Prostate gland (tissue), 2 donors: ENCODE measurements around the gene RIMBP2. TPM values are rescaled to one million over a fixed set of nuclear protein-coding genes. Genes with fewer than 3 reads are reported as not detected.

Experiments used
- DNase-seq: peaks from one replicate; pipeline ENCODE4 v3.0.0-alpha.2; 2019; ENCODE audit warnings: low spot score
- H3K27ac ChIP-seq, 2 donors: fragments of 200-600 bp; sonication (generic); 2 replicates each; pipeline ENCODE4 v1.5.1; 2017 to 2019
- H3K27me3 ChIP-seq: fragments of 200-600 bp; sonication (generic); replicated peaks from 2 replicates; pipeline ENCODE4 v1.5.1; 2019; ENCODE audit not compliant: insufficient read depth
- H3K36me3 ChIP-seq, 2 donors: fragments of 200-600 bp; sonication (generic); 1 replicate in 1 of 2; 2 replicates in 1 of 2; pipeline versions ENCODE4 v1.5.1 to v1.8.1; 2017 to 2019
- H3K4me1 ChIP-seq: fragments of 200-600 bp; sonication (generic); replicated peaks from 2 replicates; pipeline ENCODE4 v1.5.1; 2019
- H3K4me3 ChIP-seq, 2 donors: fragments of 200-600 bp; sonication (generic); 2 replicates each; pipeline ENCODE4 v1.5.1; 2017 to 2019
- H3K9me3 ChIP-seq: fragments of 200-600 bp; sonication (generic); 2 replicates; pipeline ENCODE4 v1.5.1; 2017
- POLR2A ChIP-seq: fragments of 450-650 bp; IDR thresholded peaks from one replicate; pipeline ENCODE4 v1.6.1; 2016; ENCODE audit warnings: antibody characterized with exemption, mild to moderate bottlenecking
- POLR2AphosphoS5 ChIP-seq: sonication (generic); formaldehyde crosslinking; IDR thresholded peaks from one replicate; pipeline ENCODE4 v1.6.1; 2017; ENCODE audit warnings: antibody characterized with exemption
- WGBS: methylation state at CpG from one replicate; pipeline ENCODE4 v1.1.5; 2018; 5-methylcytosine and 5-hydroxymethylcytosine counted together
- intact Hi-C: fragments of 100-400 bp; cut with DNase I; formaldehyde crosslinking; loops from one replicate; pipeline ENCODE4 v1.14.2; 2022
- total RNA-seq, 2 donors: library from RNA; depleted of rRNA; stranded (reverse); fragments of >200 nt; gene quantifications; one replicate each; pipeline ENCODE4 v1.1.0, GENCODE V29; 2016
- TF ChIP-seq, protein P1 (sequence below), 4 experiments: fragments of 200-600 bp in 2 of 4; fragments of 450-650 bp in 2 of 4; sonication (generic) in 2 of 4; IDR thresholded peaks; 1 replicate in 3 of 4; 2 replicates in 1 of 4; pipeline ENCODE4 v1.5.1; 2016 to 2019; ENCODE audit warnings: antibody characterized with exemption in 4 of 4, mild to moderate bottlenecking in 2 of 4, moderate library complexity in 2 of 4

RIMBP2 gene
- total RNA-seq, 2 donors from 2014 or later = 0.96 to 7.0 TPM

GRCh38 chr12:130440411-130441080 is 275.6 kb downstream of the RIMBP2 start:
- H3K9me3 ChIP-seq = no peaks in the 10 kb centered on the region
- H3K4me3 ChIP-seq = no peak overlapping the region
- H3K27ac ChIP-seq = no peak overlapping the region
- WGBS = 95% methylated on average over 23 of the region's 23 CpGs
- no peaks in the 10 kb centered on the region for H3K36me3 ChIP-seq
- intact Hi-C loops = no loop called here
- no peaks in the 10 kb centered on the region for H3K4me1 ChIP-seq
- DNase-seq = no peak
- TF ChIP-seq, protein P1, sequence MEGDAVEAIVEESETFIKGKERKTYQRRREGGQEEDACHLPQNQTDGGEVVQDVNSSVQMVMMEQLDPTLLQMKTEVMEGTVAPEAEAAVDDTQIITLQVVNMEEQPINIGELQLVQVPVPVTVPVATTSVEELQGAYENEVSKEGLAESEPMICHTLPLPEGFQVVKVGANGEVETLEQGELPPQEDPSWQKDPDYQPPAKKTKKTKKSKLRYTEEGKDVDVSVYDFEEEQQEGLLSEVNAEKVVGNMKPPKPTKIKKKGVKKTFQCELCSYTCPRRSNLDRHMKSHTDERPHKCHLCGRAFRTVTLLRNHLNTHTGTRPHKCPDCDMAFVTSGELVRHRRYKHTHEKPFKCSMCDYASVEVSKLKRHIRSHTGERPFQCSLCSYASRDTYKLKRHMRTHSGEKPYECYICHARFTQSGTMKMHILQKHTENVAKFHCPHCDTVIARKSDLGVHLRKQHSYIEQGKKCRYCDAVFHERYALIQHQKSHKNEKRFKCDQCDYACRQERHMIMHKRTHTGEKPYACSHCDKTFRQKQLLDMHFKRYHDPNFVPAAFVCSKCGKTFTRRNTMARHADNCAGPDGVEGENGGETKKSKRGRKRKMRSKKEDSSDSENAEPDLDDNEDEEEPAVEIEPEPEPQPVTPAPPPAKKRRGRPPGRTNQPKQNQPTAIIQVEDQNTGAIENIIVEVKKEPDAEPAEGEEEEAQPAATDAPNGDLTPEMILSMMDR (IDR thresholded peaks at IDR 0.05) = no peak
- no peak for TF ChIP-seq POLR2A
- TF ChIP-seq POLR2AphosphoS5 = no peak
- H3K27me3 ChIP-seq = no peaks in the 10 kb centered on the region

DNA sequence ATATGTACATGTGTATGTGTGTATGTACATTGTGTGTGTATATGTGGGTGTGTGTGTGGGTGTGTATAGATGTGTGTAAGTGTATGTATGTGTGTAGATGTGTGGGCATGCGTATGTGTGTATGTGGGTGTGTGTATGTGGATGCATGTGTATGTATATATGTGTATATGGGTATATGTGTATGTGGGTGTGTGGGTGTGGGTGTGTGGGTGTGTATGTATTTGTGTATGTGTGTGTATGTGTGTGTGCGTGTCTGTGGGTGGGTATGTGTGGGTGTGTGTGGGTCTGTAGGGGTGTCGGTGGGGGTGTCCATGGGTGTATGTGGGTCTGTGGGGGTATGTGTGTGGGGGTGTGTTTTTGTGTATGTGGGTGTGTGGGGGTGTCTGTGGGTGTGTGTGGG is 276.8 kb downstream of the RIMBP2 start:
- Histone ChIP-seq H3K36me3 (no peaks in the 10 kb centered on the region), H3K27ac (no peak overlapping the region), H3K4me1 (no peaks in the 10 kb centered on the region), H3K27me3 (no peaks in the 10 kb centered on the region), H3K4me3 (no peak overlapping the region), H3K9me3 (no peaks in the 10 kb centered on the region)
- no peak for DNase-seq
- TF ChIP-seq POLR2A (no peak), POLR2AphosphoS5 (no peak)
- TF ChIP-seq, protein P1 (IDR thresholded peaks at IDR 0.05) = no peak
- intact Hi-C loops = no loop called here
- 95% methylated on average over 3 of the region's 3 CpGs for WGBS

GRCh38 chr12:130438711-130439110 is 277.4 kb downstream of the RIMBP2 start:
- TF ChIP-seq POLR2A (no peak), POLR2AphosphoS5 (no peak)
- TF ChIP-seq, protein P1 (IDR thresholded peaks at IDR 0.05) = no peak
- no peak for DNase-seq
- intact Hi-C loops = no loop called here
- WGBS = 91% methylated on average over 13 of the region's 13 CpGs
- H3K4me3 ChIP-seq = no peak overlapping the region
- no peaks in the 10 kb centered on the region for H3K36me3 ChIP-seq
- no peaks in the 10 kb centered on the region for H3K9me3 ChIP-seq
- no peak overlapping the region for H3K27ac ChIP-seq
- no peaks in the 10 kb centered on the region for H3K27me3 ChIP-seq
- no peaks in the 10 kb centered on the region for H3K4me1 ChIP-seq

DNA sequence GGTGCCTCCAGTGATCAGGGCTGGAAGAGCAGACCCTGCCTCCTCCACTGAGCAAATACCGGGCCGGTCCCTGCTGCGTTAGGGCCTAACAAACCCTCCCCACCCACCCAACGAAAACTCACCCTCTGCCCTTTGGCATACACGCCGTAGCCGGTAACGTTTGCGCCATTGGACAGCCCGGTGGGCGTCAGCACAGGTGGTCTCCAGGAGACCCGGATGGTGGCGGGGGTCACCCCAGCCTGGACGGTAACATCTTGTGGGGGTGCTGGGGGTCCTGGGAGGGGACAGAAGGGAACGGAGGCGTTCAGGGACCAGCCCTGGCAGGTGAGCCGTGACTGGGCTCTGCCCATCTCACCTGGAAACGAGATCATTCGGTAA is 277.9 kb downstream of the RIMBP2 start:
- Histone ChIP-seq H3K27me3 (no peaks in the 10 kb centered on the region), H3K4me1 (no peaks in the 10 kb centered on the region), H3K36me3 (no peaks in the 10 kb centered on the region), H3K9me3 (no peaks in the 10 kb centered on the region), H3K4me3 (no peak overlapping the region), H3K27ac (no peak overlapping the region)
- intact Hi-C loops = no loop called here
- TF ChIP-seq POLR2A (no peak), POLR2AphosphoS5 (no peak)
- TF ChIP-seq, protein P1 (IDR thresholded peaks at IDR 0.05) = no peak
- DNase-seq = no peak
- 97% methylated on average over 19 of the region's 19 CpGs for WGBS

GRCh38 chr12:130437555-130438242 is 278.4 kb downstream of the RIMBP2 start:
- TF ChIP-seq POLR2AphosphoS5 (no peak), POLR2A (no peak)
- TF ChIP-seq, protein P1 (IDR thresholded peaks at IDR 0.05) = no peak
- no peaks in the 10 kb centered on the region for H3K36me3 ChIP-seq
- 91% methylated on average over 16 of the region's 16 CpGs for WGBS
- H3K27me3 ChIP-seq = no peaks in the 10 kb centered on the region
- H3K9me3 ChIP-seq = no peaks in the 10 kb centered on the region
- no peak overlapping the region for H3K27ac ChIP-seq
- H3K4me1 ChIP-seq = no peaks in the 10 kb centered on the region
- intact Hi-C loops = no loop called here
- no peak overlapping the region for H3K4me3 ChIP-seq
- DNase-seq = no peak
